ENCODE results near the gene CLDN6. TPM values are rescaled to one million over a fixed set of nuclear protein-coding genes. Genes with fewer than 3 reads are reported as not detected.

Gene CLDN6
- total and polyA plus RNA-seq, 9 of the 15 experiments (the other 6 are each of a cell fraction or from before 2014, with no cell fraction given): 0.22 to 0.75 (median 0.38) TPM; not detected in 3

GRCh38 chr16:2980227-2981176, 37.5 kb downstream of the CLDN6 start, which contains the start of gene PKMYT1 (continued):
- TF ChIP-seq CHD7 (IDR thresholded peaks at IDR 0.05; ENCODE audit: low read depth, low read length) (no peak), RNF2 (IDR thresholded peaks at IDR 0.05) (no peak), NFIX (CRISPR knock-in tag; IDR thresholded peaks at IDR 0.05; ENCODE audit: low read depth) (no peak), BMI1 (IDR thresholded peaks at IDR 0.05; ENCODE audit: low read length) (no peak), ZNF75A (CRISPR knock-in tag; IDR thresholded peaks at IDR 0.05) (no peak), ZNF436 (CRISPR knock-in tag; IDR thresholded peaks at IDR 0.05) (peak; percentile 85), HDAC3 (IDR thresholded peaks at IDR 0.05; ENCODE audit: borderline replicate concordance, partially characterized antibody) (no peak), RFX1 (IDR thresholded peaks at IDR 0.05) (no peak), RB1 (IDR thresholded peaks at IDR 0.05; ENCODE audit: low read depth) (peak; percentile 77), MCM2 (IDR thresholded peaks at IDR 0.05; ENCODE audit: low read depth) (no peak), THAP12 (CRISPR knock-in tag; IDR thresholded peaks at IDR 0.05) (peak; percentile 87; the same call in 1 of the 2 replicates)
- TF ChIP-seq, protein P1, sequence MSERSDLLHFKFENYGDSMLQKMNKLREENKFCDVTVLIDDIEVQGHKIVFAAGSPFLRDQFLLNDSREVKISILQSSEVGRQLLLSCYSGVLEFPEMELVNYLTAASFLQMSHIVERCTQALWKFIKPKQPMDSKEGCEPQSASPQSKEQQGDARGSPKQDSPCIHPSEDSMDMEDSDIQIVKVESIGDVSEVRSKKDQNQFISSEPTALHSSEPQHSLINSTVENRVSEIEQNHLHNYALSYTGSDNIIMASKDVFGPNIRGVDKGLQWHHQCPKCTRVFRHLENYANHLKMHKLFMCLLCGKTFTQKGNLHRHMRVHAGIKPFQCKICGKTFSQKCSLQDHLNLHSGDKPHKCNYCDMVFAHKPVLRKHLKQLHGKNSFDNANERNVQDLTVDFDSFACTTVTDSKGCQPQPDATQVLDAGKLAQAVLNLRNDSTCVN (CRISPR knock-in tag; IDR thresholded peaks at IDR 0.05): no peak

Measured in K562 (cell line).